GM18508 (cell line): ENCODE data around the gene METTL1.
A peak's percentile ranks its signal among the peaks of the same experiment; 100 is the strongest.

Experiments
- ATAC-seq: cut with Tn5 transposase; IDR thresholded peaks from one replicate; pipeline ENCODE4 v1.9.1; 2021; ENCODE audit warnings: moderate number of reproducible peaks; ENCODE audit not compliant: insufficient read depth, unreplicated experiment

Gene METTL1

GRCh38 chr12:57756406-57757341, 15.2 kb downstream of the METTL1 start:
- ATAC-seq = no peak

GRCh38 chr12:57755454-57756372, 16.2 kb downstream of the METTL1 start:
- no peak for ATAC-seq

- ATAC-seq = no peak
Measured at GRCh38 chr12:57755194-57755453, 16.8 kb downstream of the METTL1 start.

- ATAC-seq = no peak
Measured at GRCh38 chr12:57754411-57755193, 17.3 kb downstream of the METTL1 start, which contains the start of gene MARCHF9. Gene MARCHF9 (plus strand): TSS chr12:57755103. CDS start chr12:57755529, 426 bp downstream.

GRCh38 chr12:57753756-57754337, 18.1 kb downstream of the METTL1 start:
- no peak for ATAC-seq

GRCh38 chr12:57752668-57753000, 19.3 kb downstream of the METTL1 start:
- ATAC-seq = no peak

GRCh38 chr12:57751788-57752667, 19.9 kb downstream of the METTL1 start, which contains the start of gene CDK4:
Gene CDK4 (minus strand): TSS chr12:57752310. CDS start chr12:57751717, 593 bp downstream.
- ATAC-seq = peak; percentile 48

GRCh38 chr12:57751432-57751787, 20.5 kb downstream of the METTL1 start:
- no peak for ATAC-seq

GRCh38 chr12:57750561-57751431, 21.1 kb downstream of the METTL1 start:
- no peak for ATAC-seq

GRCh38 chr12:57749061-57749460, 22.8 kb downstream of the METTL1 start:
- ATAC-seq = no peak

- ATAC-seq = no peak
Measured at GRCh38 chr12:57746025-57746424, 25.9 kb downstream of the METTL1 start.

- ATAC-seq = no peak
Measured at GRCh38 chr12:57745485-57745881, 26.4 kb downstream of the METTL1 start.

GRCh38 chr12:57744777-57745484, 27.0 kb downstream of the METTL1 start, which contains the start of gene TSPAN31:
Gene TSPAN31 (plus strand): TSS chr12:57745039. CDS start chr12:57745155, 116 bp downstream.
- ATAC-seq = peak; percentile 56

- peak; percentile 8 for ATAC-seq
Measured at GRCh38 chr12:57744194-57744776, 27.6 kb downstream of the METTL1 start.

- ATAC-seq = no peak
Measured at GRCh38 chr12:57743769-57744168, 28.1 kb downstream of the METTL1 start.

GRCh38 chr12:57741844-57742738, 29.8 kb downstream of the METTL1 start:
- ATAC-seq = peak; percentile 31
